GM19395 (cell line): ENCODE data around the gene TRPM8.

Source experiments
- ATAC-seq: cut with Tn5 transposase; IDR thresholded peaks from one replicate; pipeline ENCODE4 v1.9.1; 2021; ENCODE audit warnings: mild to moderate bottlenecking, moderate library complexity; ENCODE audit not compliant: unreplicated experiment

The TRPM8 gene

DNA sequence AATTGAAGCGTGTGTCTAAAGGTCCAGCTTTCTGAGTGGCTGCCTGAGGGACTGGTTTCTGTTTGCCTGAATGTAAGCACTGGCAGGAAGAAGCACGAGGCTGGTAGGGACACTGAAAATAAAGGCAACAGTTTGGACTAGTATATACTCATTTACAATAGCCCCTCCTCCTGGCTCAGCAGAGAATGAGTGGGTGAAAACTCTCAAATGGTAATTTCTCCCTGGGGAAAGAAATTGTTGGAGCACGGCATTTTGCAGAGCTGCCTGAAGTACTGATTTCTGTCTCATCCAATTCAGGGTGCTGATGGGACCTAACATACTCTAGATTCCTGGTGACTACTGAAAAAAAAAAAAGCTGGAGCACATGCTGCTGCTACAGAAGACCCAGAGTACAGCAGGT lies 116.0 kb downstream of the TRPM8 start:
- no peak for ATAC-seq

DNA sequence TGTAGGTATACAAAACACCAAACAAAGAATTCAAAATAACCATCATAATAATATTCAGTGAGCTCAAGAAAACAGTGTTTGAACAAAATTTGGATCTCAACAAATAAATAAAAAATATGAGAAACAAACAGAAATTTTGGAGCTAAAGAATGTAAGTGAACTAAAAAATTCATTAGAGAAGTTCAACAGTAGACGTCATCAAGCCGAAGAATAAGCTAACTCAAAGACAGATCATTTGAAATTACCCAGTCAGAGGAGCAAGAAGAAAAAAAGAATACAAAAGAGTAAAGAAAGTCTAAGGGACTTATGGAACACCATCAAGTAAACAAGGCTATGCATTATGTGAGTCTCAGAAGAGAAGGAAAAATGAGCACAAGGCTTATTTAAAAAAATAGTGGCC lies 116.7 kb downstream of the TRPM8 start:
- no peak for ATAC-seq

DNA sequence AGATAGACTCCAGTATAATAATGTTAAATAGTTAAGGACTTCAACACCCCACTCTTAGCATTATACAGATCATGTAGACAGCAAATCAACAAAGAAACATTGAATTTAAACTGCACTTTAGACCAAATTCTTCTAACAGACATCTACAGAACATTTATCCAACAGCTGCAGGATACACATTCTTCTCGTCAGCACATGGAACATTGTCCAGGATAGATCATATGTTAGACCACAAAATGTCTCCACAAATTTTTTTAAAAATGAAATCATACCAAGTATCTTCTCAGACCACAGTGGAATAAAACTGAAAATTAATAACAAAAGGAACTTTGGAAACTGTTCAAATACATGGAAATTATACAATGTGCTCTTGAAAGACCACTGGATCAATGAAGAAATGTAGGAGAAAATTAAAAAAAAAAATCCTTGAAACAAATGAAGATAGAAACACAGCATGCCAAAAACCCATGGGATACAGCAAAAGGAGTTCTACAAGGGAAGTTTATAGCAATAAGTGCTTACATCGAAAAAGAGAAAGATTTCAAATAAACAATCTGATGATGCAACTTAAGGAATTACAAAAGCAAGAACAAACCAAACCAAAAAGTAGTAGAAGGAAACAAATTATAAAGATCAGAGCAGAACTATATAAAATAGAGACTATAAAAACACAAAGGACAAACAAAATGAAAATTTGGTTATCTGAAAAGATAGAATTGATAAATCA lies 121.1 kb downstream of the TRPM8 start:
- ATAC-seq = no peak

DNA sequence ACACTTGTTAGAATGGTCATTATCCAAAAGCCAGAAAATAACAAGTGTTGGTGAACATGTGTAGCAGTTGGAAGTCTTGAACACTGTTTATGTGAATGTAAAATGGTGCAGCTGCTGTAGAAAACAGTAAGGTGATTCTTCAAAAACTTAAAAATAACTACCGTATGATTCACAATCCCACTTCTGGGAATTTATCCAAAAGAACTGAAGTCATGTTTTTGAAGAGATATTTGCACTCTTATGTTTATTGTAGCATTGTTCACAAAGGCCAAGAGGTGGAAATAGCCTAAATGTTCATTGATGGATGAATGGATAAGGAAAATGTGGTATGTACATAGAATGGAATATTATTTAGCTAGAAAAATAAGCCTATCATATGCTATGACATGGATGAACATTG lies 127.0 kb downstream of the TRPM8 start:
- ATAC-seq = no peak

DNA sequence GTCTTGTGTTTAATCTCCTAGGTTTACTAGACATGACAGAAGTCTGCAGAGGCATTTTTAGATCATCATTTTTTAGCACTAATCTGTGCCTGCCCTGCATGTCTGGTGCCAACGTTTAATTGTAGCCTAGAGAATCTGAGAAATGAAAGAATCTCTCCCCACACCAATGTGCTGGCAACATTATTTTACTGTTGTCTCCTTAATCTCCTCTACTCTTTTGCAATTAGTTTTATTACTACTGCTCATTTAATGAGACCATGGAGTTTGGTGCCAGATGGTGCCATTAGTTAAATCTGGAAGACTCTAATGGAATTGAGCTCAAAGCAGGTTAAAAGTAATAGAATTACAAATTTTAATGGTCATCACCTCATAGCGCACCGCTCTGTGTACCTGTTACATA lies 129.3 kb downstream of the TRPM8 start:
- no peak for ATAC-seq

DNA sequence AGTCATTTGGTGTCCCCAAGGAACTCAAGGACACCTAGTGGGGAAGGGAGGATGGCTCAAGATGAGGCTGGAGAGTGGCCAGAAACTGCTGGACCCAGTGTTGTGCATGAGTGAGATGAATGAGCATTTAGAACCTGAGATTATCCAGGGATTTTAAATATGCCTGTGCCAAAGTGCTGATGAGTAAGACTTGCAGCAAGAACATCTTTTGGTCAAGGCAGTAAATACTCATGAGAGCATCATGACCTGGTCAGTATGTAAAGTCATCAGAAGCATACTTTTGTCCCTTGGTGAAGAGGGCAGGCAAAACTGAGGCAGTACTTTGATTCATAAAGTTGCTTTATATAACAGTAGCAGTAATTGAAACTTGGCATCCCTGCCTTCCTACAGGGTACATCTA lies 130.2 kb downstream of the TRPM8 start:
- no peak for ATAC-seq

DNA sequence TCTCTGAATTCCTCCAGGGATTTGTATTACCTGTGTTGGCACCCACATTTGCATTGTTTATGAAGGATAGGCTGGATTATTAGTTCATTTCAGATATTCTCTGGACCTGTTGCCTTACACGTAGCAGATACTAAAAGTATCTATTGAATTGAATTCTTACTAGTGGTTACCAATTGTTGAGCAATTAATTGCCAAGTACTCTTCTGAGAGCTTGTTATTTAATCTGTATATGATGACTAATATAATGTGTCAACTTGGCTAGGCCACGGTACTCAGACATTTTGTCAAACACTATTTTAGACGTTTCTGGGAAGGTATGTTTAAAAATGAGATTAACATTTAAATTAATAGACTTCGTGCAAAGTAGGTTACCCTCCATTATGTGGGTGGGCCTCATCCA lies 130.9 kb downstream of the TRPM8 start:
- no peak for ATAC-seq

DNA sequence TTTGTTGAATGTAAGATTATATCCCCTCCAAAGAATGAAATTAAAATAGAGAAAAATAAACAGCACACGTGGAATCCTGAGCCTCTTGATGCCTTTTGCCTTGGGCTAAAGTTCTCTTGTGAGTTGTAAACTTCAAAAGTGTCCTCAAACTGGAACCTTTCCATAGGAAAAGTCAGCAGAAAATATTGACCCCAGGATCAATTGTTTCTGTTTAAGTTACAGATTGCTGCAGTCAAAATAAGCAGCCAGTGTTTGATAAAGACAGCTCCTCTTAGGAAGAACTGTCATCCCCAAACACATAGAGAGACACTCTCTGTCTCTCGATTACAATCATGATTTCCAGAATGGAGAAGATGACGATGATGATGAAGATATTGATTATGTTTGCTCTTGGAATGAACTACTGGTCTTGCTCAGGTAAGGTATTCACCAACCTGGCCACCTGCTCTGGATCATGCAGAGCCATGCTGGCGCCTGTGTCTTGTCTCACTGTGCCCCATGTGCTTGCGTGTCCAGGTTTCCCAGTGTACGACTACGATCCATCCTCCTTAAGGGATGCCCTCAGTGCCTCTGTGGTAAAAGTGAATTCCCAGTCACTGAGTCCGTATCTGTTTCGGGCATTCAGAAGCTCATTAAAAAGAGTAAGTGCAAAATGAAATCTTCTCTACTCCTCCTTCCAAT lies 133.4 kb downstream of the TRPM8 start, which contains the start of gene SPP2:
Gene SPP2 (plus strand): TSS at position 248 of the 681 bp plus-strand sequence. CDS start 85 bp downstream, at position 333.
- no peak for ATAC-seq

DNA sequence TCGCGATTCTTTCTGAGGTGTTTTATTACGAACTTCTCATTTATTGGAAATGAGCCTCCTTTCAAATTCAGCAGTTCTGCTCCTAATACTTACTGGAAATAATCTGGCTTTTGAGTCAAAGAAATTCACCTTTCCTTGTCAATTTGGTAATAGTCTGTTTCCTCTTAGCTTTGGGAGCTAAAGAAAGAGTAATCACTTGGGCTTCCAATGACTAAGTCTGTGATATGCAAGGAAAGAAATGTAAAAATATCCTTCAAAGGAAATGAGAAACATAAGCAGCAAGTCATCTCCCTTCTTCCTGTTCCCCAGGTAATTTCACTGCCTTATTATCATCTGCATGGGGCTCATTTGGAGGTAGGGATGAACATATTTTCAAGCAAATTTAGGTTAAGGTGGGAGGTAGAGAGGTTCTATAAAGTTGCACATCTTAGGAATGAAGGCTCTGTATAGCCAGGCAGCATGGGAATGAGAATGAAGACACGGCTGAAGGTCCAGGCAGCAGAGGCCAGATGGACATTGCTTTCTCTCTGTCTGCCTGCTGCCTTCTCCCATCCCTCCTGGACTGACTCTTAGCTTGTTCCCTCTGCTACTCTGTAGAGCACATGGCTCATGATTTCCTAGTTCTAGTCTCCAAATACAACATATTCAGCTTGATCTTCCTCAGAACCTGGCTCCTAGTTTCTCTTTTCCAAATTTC lies 134.3 kb downstream of the TRPM8 start:
- ATAC-seq = no peak

DNA sequence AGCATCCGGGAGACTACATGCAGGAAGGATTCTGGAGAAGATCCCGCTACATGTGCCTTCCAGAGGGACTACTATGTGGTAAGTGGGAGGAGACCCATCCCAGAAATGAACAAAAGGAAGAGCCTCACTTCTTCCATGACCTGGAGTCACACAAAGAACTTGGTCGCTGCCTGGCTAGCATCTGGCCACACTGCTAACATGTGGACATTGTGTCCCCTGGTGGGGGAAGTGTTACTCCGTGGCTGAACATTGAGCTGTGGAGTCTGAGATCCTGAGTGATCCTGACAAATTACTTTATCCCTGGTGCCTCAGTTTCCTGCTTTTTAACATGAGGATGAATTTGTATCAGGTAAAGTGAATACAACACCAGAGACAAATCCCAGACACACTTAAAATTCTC lies 141.7 kb downstream of the TRPM8 start:
- ATAC-seq = no peak

DNA sequence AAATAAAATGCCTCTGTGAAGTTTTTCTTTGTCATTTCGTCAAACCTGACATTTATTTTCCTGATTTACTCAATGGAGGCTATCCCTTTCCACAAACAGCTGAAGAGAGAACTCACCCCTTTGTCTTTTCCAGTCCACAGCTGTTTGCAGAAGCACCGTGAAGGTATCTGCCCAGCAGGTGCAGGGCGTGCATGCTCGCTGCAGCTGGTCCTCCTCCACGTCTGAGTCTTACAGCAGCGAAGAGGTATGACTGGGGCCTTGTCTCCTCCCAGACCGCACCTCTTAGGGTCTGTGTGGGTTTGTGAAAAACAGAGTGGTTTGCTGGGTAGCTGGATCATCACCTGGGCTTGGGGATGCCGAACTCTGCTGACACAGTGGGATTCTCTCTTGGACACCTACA lies 143.1 kb downstream of the TRPM8 start:
- ATAC-seq = no peak

DNA sequence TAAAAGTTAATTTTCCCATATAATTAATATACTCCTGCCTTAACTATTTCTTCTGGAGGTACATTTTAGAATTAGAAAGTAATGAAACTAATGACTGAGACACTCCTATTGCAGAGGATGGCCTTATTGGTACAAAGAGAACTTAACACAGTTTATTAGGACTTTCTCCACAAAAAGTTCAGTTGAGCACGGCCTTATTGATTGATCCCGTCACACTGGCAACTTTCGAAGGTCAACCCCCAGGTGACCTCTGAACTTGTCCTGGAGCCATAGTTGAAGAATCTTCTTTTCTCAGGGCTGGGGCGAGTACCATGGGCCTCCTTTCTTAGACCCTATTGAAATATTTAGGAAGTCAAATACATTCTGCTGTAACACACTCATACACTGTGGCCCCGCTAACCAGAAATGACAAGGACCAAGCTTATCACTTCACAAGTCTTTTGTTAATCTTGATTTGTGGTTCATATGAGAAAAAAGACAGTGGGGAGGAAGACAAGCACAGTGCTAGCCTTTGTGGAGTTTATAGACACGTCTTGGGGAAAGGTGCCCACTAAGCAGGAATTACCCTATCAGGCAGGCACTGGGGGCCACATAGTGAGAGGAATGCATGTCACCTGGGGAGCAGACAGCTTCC lies 144.6 kb downstream of the TRPM8 start:
- no peak for ATAC-seq

DNA sequence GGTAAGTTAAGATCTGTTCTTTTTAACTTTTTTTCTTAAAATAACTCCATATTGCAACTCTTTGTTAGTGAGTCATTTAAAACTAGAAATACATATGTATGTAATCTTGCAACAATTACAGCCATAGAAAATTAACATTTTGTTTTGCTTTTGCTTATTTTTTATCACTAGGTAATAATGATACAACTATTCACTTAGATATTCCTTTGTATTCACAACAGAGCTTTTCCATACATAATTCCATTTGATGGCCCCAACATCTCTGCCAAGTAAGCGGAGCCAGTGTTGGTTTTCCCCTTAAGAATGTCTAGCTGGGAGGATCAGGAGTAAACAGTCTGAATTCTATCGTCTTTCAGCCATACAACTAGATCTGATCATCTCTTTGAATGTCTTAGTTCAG lies 149.4 kb downstream of the TRPM8 start:
- ATAC-seq = no peak
